ENCODE measurements around the gene C22orf15. TPM values are rescaled to one million over a fixed set of nuclear protein-coding genes. Genes with fewer than 3 reads are reported as not detected.
"Not testable (repeated sequence)": the region's sequence is repeated elsewhere in the genome, so short reads cannot be mapped to it uniquely, and the experiment has no call there.

Gene C22orf15
- total RNA-seq, 2 experiments from 2014 or later: 0.86 to 1.7 TPM

DNA sequence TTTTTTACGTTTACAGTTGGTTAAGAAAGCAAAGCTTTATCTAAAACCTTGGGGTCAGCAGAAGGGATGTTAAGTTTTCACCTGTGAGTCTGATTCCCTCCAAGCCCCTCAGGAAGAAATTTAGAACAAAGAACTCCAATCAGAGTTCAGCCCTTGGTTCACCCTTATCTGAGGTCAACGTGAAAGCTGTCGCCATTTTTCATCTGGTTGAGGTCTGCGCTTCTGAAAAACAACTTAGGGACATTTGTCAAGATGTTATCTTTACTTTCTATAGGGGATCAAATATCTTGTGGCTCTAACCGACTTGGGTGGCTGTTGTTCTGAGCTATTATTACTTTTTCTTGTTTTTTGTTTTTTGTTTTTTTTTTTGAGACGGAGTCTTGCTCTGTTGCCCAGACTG is 41.9 kb upstream of the C22orf15 start:
- no peak overlapping the region for H3K4me2 ChIP-seq (ENCODE audit: low read length)
- TF ChIP-seq, protein P1, sequence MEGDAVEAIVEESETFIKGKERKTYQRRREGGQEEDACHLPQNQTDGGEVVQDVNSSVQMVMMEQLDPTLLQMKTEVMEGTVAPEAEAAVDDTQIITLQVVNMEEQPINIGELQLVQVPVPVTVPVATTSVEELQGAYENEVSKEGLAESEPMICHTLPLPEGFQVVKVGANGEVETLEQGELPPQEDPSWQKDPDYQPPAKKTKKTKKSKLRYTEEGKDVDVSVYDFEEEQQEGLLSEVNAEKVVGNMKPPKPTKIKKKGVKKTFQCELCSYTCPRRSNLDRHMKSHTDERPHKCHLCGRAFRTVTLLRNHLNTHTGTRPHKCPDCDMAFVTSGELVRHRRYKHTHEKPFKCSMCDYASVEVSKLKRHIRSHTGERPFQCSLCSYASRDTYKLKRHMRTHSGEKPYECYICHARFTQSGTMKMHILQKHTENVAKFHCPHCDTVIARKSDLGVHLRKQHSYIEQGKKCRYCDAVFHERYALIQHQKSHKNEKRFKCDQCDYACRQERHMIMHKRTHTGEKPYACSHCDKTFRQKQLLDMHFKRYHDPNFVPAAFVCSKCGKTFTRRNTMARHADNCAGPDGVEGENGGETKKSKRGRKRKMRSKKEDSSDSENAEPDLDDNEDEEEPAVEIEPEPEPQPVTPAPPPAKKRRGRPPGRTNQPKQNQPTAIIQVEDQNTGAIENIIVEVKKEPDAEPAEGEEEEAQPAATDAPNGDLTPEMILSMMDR (conservative IDR thresholded peaks at IDR 0.05; ENCODE audit: low read length): no peak
- TF ChIP-seq EZH2phosphoT487 (IDR thresholded peaks at IDR 0.05; ENCODE audit: borderline replicate concordance, low read depth, low read length): no peak
- POLR2A ChIA-PET: no interaction called here
- no peak overlapping the region for H3K4me3 ChIP-seq (ENCODE audit: low read depth, low read length, poor library complexity, severe bottlenecking)
- intact Hi-C loops (cut with micrococcal nuclease; ENCODE audit: unreplicated experiment): no loop called here
- H3K9me3 ChIP-seq (ENCODE audit: low read length): no peaks in the 10 kb centered on the region
- peaks cover 11% of the 10 kb centered on the region; the same call in 1 of the 2 replicates for H3K79me2 ChIP-seq (ENCODE audit: insufficient read depth, low read depth, low read length)
- no peaks in the 10 kb centered on the region for H3K36me3 ChIP-seq (ENCODE audit: insufficient read depth, low read length)
- no peaks in the 10 kb centered on the region for H4K20me1 ChIP-seq (ENCODE audit: insufficient read depth, low read length)
- no peak overlapping the region for H3K27ac ChIP-seq (ENCODE audit: low read depth, low read length, poor library complexity, severe bottlenecking)
- H2AFZ ChIP-seq (ENCODE audit: low read length): no peak overlapping the region
- peaks cover 11% of the 10 kb centered on the region for H3K4me1 ChIP-seq (ENCODE audit: insufficient read depth, low read length, poor library complexity, severe bottlenecking)
- BruUV-seq (replicated peaks): no TSS peak
- no peaks in the 10 kb centered on the region for H3K9me2 ChIP-seq (ENCODE audit: insufficient read depth, low read length)
- DNase-seq (ENCODE audit: low spot score): no peak
- CTCF ChIA-PET (ENCODE audit: unreplicated experiment): no interaction called here

DNA sequence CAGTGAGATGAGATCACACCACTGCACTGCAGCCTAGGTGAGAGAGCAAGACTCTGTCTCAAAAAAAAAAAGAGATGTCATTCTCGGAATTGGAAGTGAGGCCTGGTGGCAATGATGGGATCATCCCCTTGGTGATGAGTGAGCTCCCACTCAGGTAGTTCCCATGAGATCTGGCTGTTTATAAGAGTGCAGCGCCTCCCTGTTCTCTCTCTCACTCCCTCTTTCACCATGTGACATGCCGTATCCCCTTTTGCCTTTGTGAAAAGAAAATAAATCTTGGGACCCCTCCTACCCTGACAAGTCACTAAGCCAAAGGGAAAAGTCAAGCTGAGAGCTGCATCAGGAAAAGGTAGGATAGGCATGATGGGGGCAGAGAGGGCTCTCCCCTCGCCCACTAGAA is 40.6 kb upstream of the C22orf15 start:
- no TSS peak for BruUV-seq (replicated peaks)
- H4K20me1 ChIP-seq (ENCODE audit: insufficient read depth, low read length): no peaks in the 10 kb centered on the region
- CTCF ChIA-PET (ENCODE audit: unreplicated experiment): no interaction called here

DNA sequence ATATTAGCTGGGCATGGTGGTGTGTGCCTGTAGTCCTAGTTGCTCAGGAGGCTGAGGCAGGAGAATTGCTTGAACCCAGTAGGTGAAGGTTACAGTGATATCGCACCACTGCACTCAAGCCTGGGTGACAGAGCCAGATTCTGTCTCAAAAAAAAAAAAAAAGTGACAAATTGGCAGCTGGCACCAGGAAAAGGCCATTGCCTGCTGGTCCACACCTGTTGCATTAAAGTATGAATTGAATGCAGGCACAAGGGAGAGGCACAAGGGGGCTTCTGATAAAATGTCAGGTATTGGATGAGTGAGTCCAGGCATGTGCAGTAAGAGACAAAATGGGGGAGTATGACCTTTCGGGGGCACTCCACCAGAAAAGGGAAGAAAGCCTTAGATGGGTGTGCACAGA is 40.1 kb upstream of the C22orf15 start:
- no peaks in the 10 kb centered on the region for H3K79me2 ChIP-seq (ENCODE audit: insufficient read depth, low read depth, low read length)
- intact Hi-C loops (cut with micrococcal nuclease; ENCODE audit: unreplicated experiment): no loop called here
- H3K36me3 ChIP-seq (ENCODE audit: insufficient read depth, low read length): no peaks in the 10 kb centered on the region
- no peak overlapping the region for H2AFZ ChIP-seq (ENCODE audit: low read length)
- no TSS peak for BruUV-seq (replicated peaks)
- no peak overlapping the region for H3K4me3 ChIP-seq (ENCODE audit: low read depth, low read length, poor library complexity, severe bottlenecking)
- H4K20me1 ChIP-seq (ENCODE audit: insufficient read depth, low read length): no peaks in the 10 kb centered on the region
- ChIA-PET POLR2A (interaction anchor here (0.6 kb wide), 1 partner anchor 135 kb away, joined by 3 read pairs; the partner anchor contains the start of gene SLC2A11), CTCF (ENCODE audit: unreplicated experiment) (no interaction called here)
- no peaks in the 10 kb centered on the region for H3K4me1 ChIP-seq (ENCODE audit: insufficient read depth, low read length, poor library complexity, severe bottlenecking)
- no peaks in the 10 kb centered on the region for H3K9me2 ChIP-seq (ENCODE audit: insufficient read depth, low read length)
- no peak for TF ChIP-seq EZH2phosphoT487 (IDR thresholded peaks at IDR 0.05; ENCODE audit: borderline replicate concordance, low read depth, low read length)
- TF ChIP-seq, protein P1 (conservative IDR thresholded peaks at IDR 0.05; ENCODE audit: low read length): no peak
- no peak for DNase-seq (ENCODE audit: low spot score)
- H3K9me3 ChIP-seq (ENCODE audit: low read length): no peaks in the 10 kb centered on the region
- H3K4me2 ChIP-seq (ENCODE audit: low read length): no peak overlapping the region
- H3K27ac ChIP-seq (ENCODE audit: low read depth, low read length, poor library complexity, severe bottlenecking): no peak overlapping the region

More for the DNA sequence above, 40.6 kb upstream of the C22orf15 start:
- Histone ChIP-seq H3K36me3 (ENCODE audit: insufficient read depth, low read length) (no peaks in the 10 kb centered on the region), H2AFZ (ENCODE audit: low read length) (no peak overlapping the region), H3K27ac (ENCODE audit: low read depth, low read length, poor library complexity, severe bottlenecking) (no peak overlapping the region), H3K4me1 (ENCODE audit: insufficient read depth, low read length, poor library complexity, severe bottlenecking) (peaks cover 4% of the 10 kb centered on the region), H3K9me2 (ENCODE audit: insufficient read depth, low read length) (no peaks in the 10 kb centered on the region), H3K79me2 (ENCODE audit: insufficient read depth, low read depth, low read length) (no peaks in the 10 kb centered on the region), H3K9me3 (ENCODE audit: low read length) (no peaks in the 10 kb centered on the region), H3K4me3 (ENCODE audit: low read depth, low read length, poor library complexity, severe bottlenecking) (no peak overlapping the region), H3K4me2 (ENCODE audit: low read length) (no peak overlapping the region)
- no peak for DNase-seq (ENCODE audit: low spot score)
- POLR2A ChIA-PET: interaction anchor here (0.6 kb wide), 1 partner anchor 135 kb away, joined by 3 read pairs; the partner anchor contains the start of gene SLC2A11
- intact Hi-C loops (cut with micrococcal nuclease; ENCODE audit: unreplicated experiment): no loop called here
- TF ChIP-seq, protein P1 (conservative IDR thresholded peaks at IDR 0.05; ENCODE audit: low read length): no peak
- TF ChIP-seq EZH2phosphoT487 (IDR thresholded peaks at IDR 0.05; ENCODE audit: borderline replicate concordance, low read depth, low read length): no peak

DNA sequence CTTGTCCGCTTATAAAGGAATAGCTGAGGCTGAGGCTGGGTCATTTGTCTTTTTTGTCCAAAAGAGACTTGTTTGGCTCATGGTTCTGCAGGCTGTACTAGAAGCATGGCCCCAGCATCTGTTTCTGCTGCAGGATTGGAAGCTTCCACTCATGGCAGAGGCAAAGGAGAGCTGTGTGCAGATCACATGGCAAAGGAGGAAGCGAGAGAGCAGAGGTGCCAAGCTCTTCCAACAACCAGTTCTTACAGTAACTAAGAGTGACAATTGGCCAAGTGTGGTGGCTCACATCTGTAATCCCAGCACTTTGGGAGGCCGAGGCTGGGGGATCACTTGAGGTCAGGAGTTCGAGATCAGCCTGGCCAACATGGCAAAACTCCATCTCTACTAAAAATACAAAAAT is 34.7 kb upstream of the C22orf15 start:
- H3K27ac ChIP-seq (ENCODE audit: low read depth, low read length, poor library complexity, severe bottlenecking); H3K9me3 ChIP-seq (ENCODE audit: low read length); intact Hi-C loops (cut with micrococcal nuclease; ENCODE audit: unreplicated experiment); H3K4me2 ChIP-seq (ENCODE audit: low read length); H3K36me3 ChIP-seq (ENCODE audit: insufficient read depth, low read length); H2AFZ ChIP-seq (ENCODE audit: low read length); H4K20me1 ChIP-seq (ENCODE audit: insufficient read depth, low read length); BruUV-seq (replicated peaks); H3K79me2 ChIP-seq (ENCODE audit: insufficient read depth, low read depth, low read length); H3K4me3 ChIP-seq (ENCODE audit: low read depth, low read length, poor library complexity, severe bottlenecking); H3K4me1 ChIP-seq (ENCODE audit: insufficient read depth, low read length, poor library complexity, severe bottlenecking); CTCF ChIA-PET (ENCODE audit: unreplicated experiment); H3K9me2 ChIP-seq (ENCODE audit: insufficient read depth, low read length): not testable (repeated sequence)
- POLR2A ChIA-PET: interaction anchor here (0.6 to 0.7 kb wide), 2 partner anchors 22 to 71 kb away, joined by 3 to 6 read pairs; no protein-coding TSS in a partner anchor
- peak; percentile 20 for DNase-seq (ENCODE audit: low spot score)
